SU-DHL-6 (cell line): ENCODE results near the gene USP6NL.
"Not testable (repeated sequence)": the region's sequence is repeated elsewhere in the genome, so short reads cannot be mapped to it uniquely, and the experiment has no call there.

Experiments used
- EZH2phosphoT487 ChIP-seq: fragments of 200-600 bp; sonication (generic), shearing (Covaris generic); conservative IDR thresholded peaks from 2 replicates; pipeline ENCODE4 v1.6.1; 2018; ENCODE audit warnings: mild to moderate bottlenecking, antibody characterized with exemption, low read length, moderate library complexity, mixed read lengths
- TF ChIP-seq, protein P1 (sequence below): fragments of 200-600 bp; sonication (generic); IDR thresholded peaks from one replicate; pipeline ENCODE4 v1.5.1; 2017; ENCODE audit warnings: antibody characterized with exemption, mild to moderate bottlenecking, low read length, moderate library complexity; ENCODE audit not compliant: insufficient read depth, poor library complexity, severe bottlenecking

- TF ChIP-seq, protein P1, sequence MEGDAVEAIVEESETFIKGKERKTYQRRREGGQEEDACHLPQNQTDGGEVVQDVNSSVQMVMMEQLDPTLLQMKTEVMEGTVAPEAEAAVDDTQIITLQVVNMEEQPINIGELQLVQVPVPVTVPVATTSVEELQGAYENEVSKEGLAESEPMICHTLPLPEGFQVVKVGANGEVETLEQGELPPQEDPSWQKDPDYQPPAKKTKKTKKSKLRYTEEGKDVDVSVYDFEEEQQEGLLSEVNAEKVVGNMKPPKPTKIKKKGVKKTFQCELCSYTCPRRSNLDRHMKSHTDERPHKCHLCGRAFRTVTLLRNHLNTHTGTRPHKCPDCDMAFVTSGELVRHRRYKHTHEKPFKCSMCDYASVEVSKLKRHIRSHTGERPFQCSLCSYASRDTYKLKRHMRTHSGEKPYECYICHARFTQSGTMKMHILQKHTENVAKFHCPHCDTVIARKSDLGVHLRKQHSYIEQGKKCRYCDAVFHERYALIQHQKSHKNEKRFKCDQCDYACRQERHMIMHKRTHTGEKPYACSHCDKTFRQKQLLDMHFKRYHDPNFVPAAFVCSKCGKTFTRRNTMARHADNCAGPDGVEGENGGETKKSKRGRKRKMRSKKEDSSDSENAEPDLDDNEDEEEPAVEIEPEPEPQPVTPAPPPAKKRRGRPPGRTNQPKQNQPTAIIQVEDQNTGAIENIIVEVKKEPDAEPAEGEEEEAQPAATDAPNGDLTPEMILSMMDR = not testable (repeated sequence)
- TF ChIP-seq EZH2phosphoT487 = not testable (repeated sequence)
These were observed 175.0 kb downstream of the USP6NL start for GRCh38 chr10:11436445-11436844.
